Neural cell (in vitro differentiated cells): ENCODE measurements around the gene TSPOAP1.

Experiments used
- CTCF ChIP-seq: fragments of 450-650 bp; IDR thresholded peaks from 2 replicates; pipeline ENCODE4 v1.5.1; 2014; ENCODE audit warnings: antibody characterized with exemption, mild to moderate bottlenecking, moderate library complexity; ENCODE audit not compliant: poor library complexity, severe bottlenecking
- EP300 ChIP-seq: fragments of 450-650 bp; conservative IDR thresholded peaks from 2 replicates; pipeline ENCODE4 v1.6.1; 2014; ENCODE audit warnings: antibody characterized with exemption, mild to moderate bottlenecking, moderate library complexity; ENCODE audit not compliant: poor library complexity, severe bottlenecking
- EZH2 ChIP-seq: fragments of 200-600, 300-800 bp; shearing (Covaris generic), sonication (generic); IDR thresholded peaks from 2 replicates; pipeline ENCODE4 v1.6.1; 2014; ENCODE audit warnings: antibody characterized with exemption, low read length, borderline replicate concordance, mild to moderate bottlenecking; ENCODE audit not compliant: insufficient read depth, poor library complexity, severe bottlenecking
- MXI1 ChIP-seq: fragments of 450-650 bp; conservative IDR thresholded peaks from 2 replicates; pipeline ENCODE4 v1.6.1; 2014; ENCODE audit warnings: antibody characterized with exemption, mild to moderate bottlenecking; ENCODE audit not compliant: poor library complexity, severe bottlenecking
- POLR2AphosphoS5 ChIP-seq: IDR thresholded peaks from 2 replicates; pipeline ENCODE4 v1.6.1; 2012
- REST ChIP-seq: IDR thresholded peaks from 2 replicates; pipeline ENCODE4 v1.6.1; 2012; ENCODE audit warnings: borderline replicate concordance
- SMC3 ChIP-seq: fragments of 450-650 bp; conservative IDR thresholded peaks from 2 replicates; pipeline ENCODE4 v1.6.1; 2014; ENCODE audit warnings: antibody characterized with exemption, mild to moderate bottlenecking, moderate library complexity; ENCODE audit not compliant: poor library complexity
- TAF1 ChIP-seq: IDR thresholded peaks from 2 replicates; pipeline ENCODE4 v1.6.1; 2012; ENCODE audit warnings: low read depth

GRCh38 chr17:58283674-58284612 lies 44.7 kb downstream of the TSPOAP1 start:
- no peak for TF ChIP-seq EZH2
- no peak for TF ChIP-seq SMC3
- TF ChIP-seq CTCF, result no peak
- no peak for TF ChIP-seq EP300
- no peak for TF ChIP-seq REST
- no peak for TF ChIP-seq TAF1
- no peak for TF ChIP-seq POLR2AphosphoS5
- TF ChIP-seq MXI1, result no peak
